GM21515 (cell line): Measurements from ENCODE around the gene YPEL5.

Experiments
- ATAC-seq: cut with Tn5 transposase; IDR thresholded peaks from one replicate; pipeline ENCODE4 v1.9.1; 2021; ENCODE audit not compliant: unreplicated experiment

Gene YPEL5

GRCh38 chr2:30203156-30203555 is 56.3 kb downstream of the YPEL5 start:
- no peak for ATAC-seq

DNA sequence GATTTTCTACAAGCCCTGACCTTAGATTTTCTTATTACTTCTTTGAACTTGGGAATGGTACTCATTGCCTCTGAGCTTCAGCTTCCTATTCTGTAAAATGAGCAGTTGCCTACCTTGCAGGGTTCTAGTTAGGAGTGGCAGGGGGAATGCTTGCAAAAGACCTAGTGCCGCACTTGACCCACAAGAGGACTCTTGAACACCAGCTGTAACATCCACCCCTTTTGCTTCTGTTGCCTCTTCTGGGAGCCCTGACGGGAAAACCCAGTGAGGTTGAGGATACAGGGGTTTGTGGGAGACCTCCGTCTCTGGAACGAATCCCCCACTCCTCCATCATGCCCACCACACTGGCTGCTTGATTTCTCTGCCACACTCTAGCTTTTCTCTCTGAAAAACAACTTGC is 57.5 kb downstream of the YPEL5 start:
- no peak for ATAC-seq

GRCh38 chr2:30205456-30205855 is 58.6 kb downstream of the YPEL5 start:
- ATAC-seq = no peak

- ATAC-seq = no peak
Observed at GRCh38 chr2:30206461-30207430, 59.9 kb downstream of the YPEL5 start.

DNA sequence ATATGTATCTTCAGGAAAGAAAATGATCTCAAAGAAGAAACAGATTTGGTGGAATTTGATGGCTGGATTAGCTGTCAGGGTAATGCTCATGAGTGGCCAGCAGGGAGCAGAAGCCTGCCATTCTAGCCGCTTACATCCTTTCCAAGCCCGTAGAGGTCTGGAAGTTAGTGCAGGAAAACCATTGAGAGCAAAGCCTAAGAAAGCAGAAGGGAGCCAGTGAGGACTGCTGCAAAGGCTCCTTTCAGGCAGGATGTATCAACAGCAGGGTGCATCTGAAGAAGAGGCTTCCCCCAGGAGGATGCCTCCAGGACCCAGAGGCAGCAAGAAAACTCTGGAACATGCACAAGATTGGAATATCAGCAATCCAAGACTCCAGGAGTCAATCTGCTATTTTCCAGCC is 61.6 kb downstream of the YPEL5 start:
- no peak for ATAC-seq

GRCh38 chr2:30209227-30209626 is 62.4 kb downstream of the YPEL5 start:
- no peak for ATAC-seq
